HuH-7.5 (cell line): ENCODE measurements around the gene IGF2BP3.
"Not testable (repeated sequence)": the region's sequence is repeated elsewhere in the genome, so short reads cannot be mapped to it uniquely, and the experiment has no call there.

Source experiments
- DNase-seq: peaks from one replicate; pipeline ENCODE4 v3.0.0; 2011; ENCODE audit warnings: low spot score

The IGF2BP3 gene

GRCh38 chr7:23470330-23471105 is at the start of gene IGF2BP3:
IGF2BP3 (minus strand) TSS chr7:23470491; CDS start chr7:23470110, 381 bp downstream.
- peak; percentile 85 for DNase-seq

GRCh38 chr7:23514755-23515154 is 44.5 kb upstream of the IGF2BP3 start:
- DNase-seq, result no peak

- DNase-seq, result not testable (repeated sequence)
Observed at GRCh38 chr7:23513746-23514145, 43.5 kb upstream of the IGF2BP3 start.

GRCh38 chr7:23494009-23494408 is 23.7 kb upstream of the IGF2BP3 start:
- DNase-seq, result no peak

GRCh38 chr7:23491502-23491901 is 21.2 kb upstream of the IGF2BP3 start:
- no peak for DNase-seq

GRCh38 chr7:23490357-23491135 is 20.3 kb upstream of the IGF2BP3 start:
- no peak for DNase-seq

GRCh38 chr7:23488714-23489113 is 18.4 kb upstream of the IGF2BP3 start:
- not testable (repeated sequence) for DNase-seq

- DNase-seq, result no peak
Observed at GRCh38 chr7:23487670-23488069, 17.4 kb upstream of the IGF2BP3 start.

- DNase-seq, result no peak
Observed at GRCh38 chr7:23486002-23486773, 15.9 kb upstream of the IGF2BP3 start.

GRCh38 chr7:23482686-23483085 is 12.4 kb upstream of the IGF2BP3 start:
- DNase-seq, result no peak

- DNase-seq, result no peak
Observed at GRCh38 chr7:23477962-23478866, 7.9 kb upstream of the IGF2BP3 start.

- DNase-seq, result no peak
Observed at GRCh38 chr7:23477157-23477499, 6.8 kb upstream of the IGF2BP3 start.

- DNase-seq, result no peak
Observed at GRCh38 chr7:23476286-23477156, 6.2 kb upstream of the IGF2BP3 start.

GRCh38 chr7:23475576-23475839 is 5.2 kb upstream of the IGF2BP3 start:
- DNase-seq, result no peak

- DNase-seq, result peak; percentile 25
Observed at GRCh38 chr7:23474829-23475575, 4.7 kb upstream of the IGF2BP3 start.

- peak; percentile 96 for DNase-seq
Observed at GRCh38 chr7:23474094-23474828, 4.0 kb upstream of the IGF2BP3 start.

GRCh38 chr7:23473844-23474093 is 3.5 kb upstream of the IGF2BP3 start:
- DNase-seq, result peak; percentile 46

GRCh38 chr7:23472956-23473843 is 2.9 kb upstream of the IGF2BP3 start:
- DNase-seq, result peak; percentile 30

GRCh38 chr7:23472556-23472955 is 2.3 kb upstream of the IGF2BP3 start:
- no peak for DNase-seq
